Measurements from ENCODE around the gene CRYGC.

DNA sequence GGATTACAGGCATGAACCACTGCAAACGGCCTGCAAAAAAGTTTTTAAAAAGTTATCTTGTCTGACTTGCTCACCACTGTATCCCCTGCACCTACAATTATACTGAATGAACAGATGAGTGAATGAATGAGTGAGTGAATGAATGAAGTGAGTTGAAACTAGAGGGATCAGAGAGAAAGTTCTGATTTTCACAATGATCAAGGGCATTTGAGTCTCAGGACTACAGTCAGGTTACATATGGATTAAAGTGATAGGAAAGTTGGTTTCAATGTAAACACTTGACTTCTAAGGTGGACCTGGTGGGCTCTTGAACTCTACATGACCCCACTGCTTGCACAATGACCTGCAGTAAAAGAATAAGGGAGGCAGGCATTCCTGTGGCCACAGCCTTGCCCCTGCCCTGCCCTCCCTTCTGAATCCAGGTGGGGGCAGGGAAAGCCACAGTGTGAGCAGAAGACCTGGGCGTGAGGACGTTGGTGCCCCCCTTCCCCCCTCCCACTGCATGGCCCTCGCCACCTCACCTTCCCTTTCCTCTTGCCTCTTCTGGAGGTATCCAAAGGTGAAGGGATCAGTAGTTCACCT lies 49.5 kb upstream of the CRYGC start:
- TF ChIP-seq, protein P1, sequence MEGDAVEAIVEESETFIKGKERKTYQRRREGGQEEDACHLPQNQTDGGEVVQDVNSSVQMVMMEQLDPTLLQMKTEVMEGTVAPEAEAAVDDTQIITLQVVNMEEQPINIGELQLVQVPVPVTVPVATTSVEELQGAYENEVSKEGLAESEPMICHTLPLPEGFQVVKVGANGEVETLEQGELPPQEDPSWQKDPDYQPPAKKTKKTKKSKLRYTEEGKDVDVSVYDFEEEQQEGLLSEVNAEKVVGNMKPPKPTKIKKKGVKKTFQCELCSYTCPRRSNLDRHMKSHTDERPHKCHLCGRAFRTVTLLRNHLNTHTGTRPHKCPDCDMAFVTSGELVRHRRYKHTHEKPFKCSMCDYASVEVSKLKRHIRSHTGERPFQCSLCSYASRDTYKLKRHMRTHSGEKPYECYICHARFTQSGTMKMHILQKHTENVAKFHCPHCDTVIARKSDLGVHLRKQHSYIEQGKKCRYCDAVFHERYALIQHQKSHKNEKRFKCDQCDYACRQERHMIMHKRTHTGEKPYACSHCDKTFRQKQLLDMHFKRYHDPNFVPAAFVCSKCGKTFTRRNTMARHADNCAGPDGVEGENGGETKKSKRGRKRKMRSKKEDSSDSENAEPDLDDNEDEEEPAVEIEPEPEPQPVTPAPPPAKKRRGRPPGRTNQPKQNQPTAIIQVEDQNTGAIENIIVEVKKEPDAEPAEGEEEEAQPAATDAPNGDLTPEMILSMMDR (IDR thresholded peaks at IDR 0.05), result no peak
- TF ChIP-seq POLR2A (IDR thresholded peaks at IDR 0.05), result no peak

Data from testis (tissue), 2 donors.